Mucosa of rectum (tissue), 2 donors: Measurements from ENCODE around the gene IGSF6.

Experiments used
- H3K27ac ChIP-seq, 2 donors: one replicate each; pipeline ENCODE4 v1.7.0; 2013; ENCODE audit warnings: inconsistent platforms in 2 of 2, low read depth in 2 of 2, low read length in 2 of 2
- H3K27me3 ChIP-seq, 2 donors: one replicate each; pipeline ENCODE4 v1.7.0; 2013; ENCODE audit warnings: low read length in 2 of 2; ENCODE audit not compliant: control insufficient read depth in 2 of 2, insufficient read depth in 2 of 2
- H3K36me3 ChIP-seq, 2 donors: one replicate each; pipeline ENCODE4 v1.7.0; 2013; ENCODE audit warnings: low read length in 2 of 2; ENCODE audit not compliant: control insufficient read depth in 2 of 2, insufficient read depth in 2 of 2
- H3K4me1 ChIP-seq, 2 donors: one replicate each; pipeline ENCODE4 v1.7.0; 2013; ENCODE audit warnings: low read length in 2 of 2, mild to moderate bottlenecking in 1 of 2; ENCODE audit not compliant: control insufficient read depth in 2 of 2, insufficient read depth in 2 of 2
- H3K4me3 ChIP-seq, 2 donors: one replicate each; pipeline ENCODE4 v1.7.0; 2013; ENCODE audit warnings: low read length in 2 of 2
- H3K9ac ChIP-seq, 2 donors: one replicate each; pipeline ENCODE4 v1.7.0; 2013; ENCODE audit warnings: low read length in 2 of 2, low read depth in 1 of 2, mild to moderate bottlenecking in 1 of 2
- H3K9me3 ChIP-seq, 2 donors: one replicate each; pipeline ENCODE4 v1.7.0; 2013; ENCODE audit warnings: low read length in 2 of 2; ENCODE audit not compliant: control insufficient read depth in 2 of 2
- donor health status: healthy.
- donor health status: Normal muscosa, but diverticular disease.

Gene IGSF6

GRCh38 chr16:21618281-21618680 lies 34.1 kb downstream of the IGSF6 start:
- H3K27me3 ChIP-seq, result no peaks in the 10 kb centered on the region
- no peaks in the 10 kb centered on the region for H3K4me1 ChIP-seq
- no peak overlapping the region for H3K9ac ChIP-seq
- no peak overlapping the region for H3K27ac ChIP-seq
- H3K36me3 ChIP-seq, result peaks cover 2 to 3% of the 10 kb centered on the region in 2 donors
- H3K9me3 ChIP-seq, result no peaks in the 10 kb centered on the region
- no peak overlapping the region for H3K4me3 ChIP-seq

DNA sequence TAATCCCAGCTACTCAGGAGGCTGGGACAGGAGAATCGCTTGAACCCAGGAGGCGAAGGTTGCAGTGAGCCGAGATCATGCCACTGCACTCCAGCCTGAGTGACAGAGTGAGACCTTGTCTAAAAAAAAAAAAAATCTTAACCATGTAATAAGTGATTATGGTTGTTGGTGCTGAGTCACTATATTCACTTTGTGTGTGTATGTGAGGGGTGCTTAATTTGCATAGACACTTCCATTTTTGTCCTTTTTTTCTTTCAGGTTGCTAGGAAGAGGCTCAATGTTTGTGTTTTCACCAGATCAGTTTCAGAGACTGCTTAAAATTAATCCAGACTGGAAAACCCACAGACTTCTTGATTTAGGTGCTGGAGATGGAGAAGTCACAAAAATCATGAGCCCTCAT lies 34.8 kb downstream of the IGSF6 start:
- Histone ChIP-seq H3K4me1 (no peaks in the 10 kb centered on the region), H3K4me3 (no peak overlapping the region), H3K27ac (no peak overlapping the region), H3K9ac (no peak overlapping the region), H3K36me3 (peaks cover 2 to 3% of the 10 kb centered on the region in 2 donors), H3K9me3 (no peaks in the 10 kb centered on the region), H3K27me3 (no peaks in the 10 kb centered on the region)

DNA sequence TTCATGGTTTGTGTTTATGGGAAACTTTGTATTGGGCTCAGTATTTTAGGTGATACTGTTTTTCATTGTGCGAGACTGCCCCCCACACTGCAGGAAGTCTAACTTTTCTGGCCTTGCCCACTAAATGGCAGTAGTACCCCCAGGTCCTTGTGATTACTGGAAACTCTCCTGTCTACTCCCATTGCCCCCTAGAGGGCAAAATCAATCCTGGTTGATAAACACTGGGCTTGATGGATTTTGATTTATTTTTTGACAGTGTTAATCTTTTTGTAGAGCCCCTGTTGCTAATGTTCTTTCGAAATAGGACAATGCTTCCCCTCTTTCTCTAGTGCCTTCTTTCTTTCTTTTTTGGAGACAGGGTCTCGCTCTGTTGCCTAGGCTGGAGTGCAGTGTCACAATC lies 37.5 kb downstream of the IGSF6 start:
- Histone ChIP-seq H3K9ac (no peak overlapping the region), H3K4me1 (peaks cover 0 to 5% of the 10 kb centered on the region in 2 donors), H3K9me3 (no peaks in the 10 kb centered on the region), H3K27ac (no peak overlapping the region), H3K27me3 (no peaks in the 10 kb centered on the region), H3K4me3 (no peak overlapping the region), H3K36me3 (peaks cover 2 to 3% of the 10 kb centered on the region in 2 donors)

GRCh38 chr16:21613781-21614180 lies 38.6 kb downstream of the IGSF6 start:
- H3K4me3 ChIP-seq, result no peak overlapping the region
- no peaks in the 10 kb centered on the region for H3K9me3 ChIP-seq
- H3K9ac ChIP-seq, result no peak overlapping the region
- H3K36me3 ChIP-seq, result peaks cover 0 to 3% of the 10 kb centered on the region in 2 donors
- H3K27me3 ChIP-seq, result no peaks in the 10 kb centered on the region
- peaks cover 3 to 5% of the 10 kb centered on the region in 2 donors for H3K4me1 ChIP-seq
- no peak overlapping the region for H3K27ac ChIP-seq

DNA sequence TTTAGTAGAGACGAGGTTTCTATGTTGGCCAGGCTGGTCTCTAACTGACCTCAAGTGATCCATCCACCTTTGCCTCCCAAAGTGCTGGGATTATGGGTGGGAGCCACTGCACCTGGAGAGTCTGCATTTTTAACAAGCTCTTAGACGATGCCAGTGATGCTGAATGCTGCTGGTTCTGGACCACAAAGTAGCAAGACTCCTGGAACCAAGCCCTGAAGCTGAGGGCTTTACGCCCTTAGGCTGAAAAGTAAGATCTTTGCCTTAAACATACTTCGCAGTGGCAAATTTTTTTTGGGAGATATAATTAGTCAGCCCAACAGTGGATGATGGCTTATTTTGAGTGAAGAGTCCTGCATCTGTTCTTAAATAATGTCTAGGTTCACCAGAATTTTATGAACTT lies 39.0 kb downstream of the IGSF6 start:
- Histone ChIP-seq H3K4me3 (no peak overlapping the region), H3K27ac (no peak overlapping the region), H3K9ac (no peak overlapping the region), H3K27me3 (no peaks in the 10 kb centered on the region), H3K36me3 (peaks cover 0 to 3% of the 10 kb centered on the region in 2 donors), H3K4me1 (peaks cover 3 to 5% of the 10 kb centered on the region in 2 donors), H3K9me3 (no peaks in the 10 kb centered on the region)

DNA sequence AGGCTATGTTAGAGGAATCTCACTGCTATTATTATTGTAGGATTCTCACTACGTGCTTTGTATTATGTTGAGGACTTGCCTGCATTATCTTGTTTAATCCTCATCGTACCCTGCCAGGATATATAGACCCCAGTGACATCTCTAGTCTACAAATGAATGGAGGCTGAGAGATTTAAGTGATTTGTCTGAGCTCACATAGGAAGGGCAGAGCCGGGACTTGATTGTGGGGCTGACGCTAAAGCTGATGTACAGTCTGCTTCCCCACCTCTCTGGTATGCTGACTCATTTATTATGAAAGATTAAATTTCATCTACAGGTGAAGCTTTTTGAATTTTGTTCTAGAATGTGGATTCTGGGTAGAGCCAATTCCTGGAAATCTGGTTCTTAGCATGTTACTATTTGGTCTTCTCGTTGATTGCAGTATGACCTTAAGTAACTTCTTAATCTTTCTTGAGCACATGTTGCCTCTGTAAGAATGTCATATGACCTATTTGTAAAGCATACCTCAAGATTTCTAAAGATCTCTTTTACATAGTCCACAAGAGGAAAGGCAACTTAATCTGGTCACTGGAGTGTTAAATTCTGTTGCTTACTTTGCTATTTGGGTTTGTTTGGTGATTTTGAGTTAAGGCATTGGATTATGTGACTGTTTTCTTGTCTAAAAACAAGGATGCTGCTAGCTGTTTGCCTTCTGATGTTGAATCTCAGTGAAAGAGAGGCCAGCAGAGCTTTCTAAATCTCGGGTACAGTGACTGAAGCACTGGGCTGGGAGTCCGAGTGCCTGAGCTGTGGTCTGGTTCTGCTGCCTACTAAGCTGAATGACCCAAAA lies 40.6 kb downstream of the IGSF6 start:
- H3K27ac ChIP-seq, result no peak overlapping the region
- H3K9me3 ChIP-seq, result no peaks in the 10 kb centered on the region
- no peak overlapping the region for H3K9ac ChIP-seq
- no peak overlapping the region for H3K4me3 ChIP-seq
- H3K4me1 ChIP-seq, result peaks cover 3 to 5% of the 10 kb centered on the region in 2 donors
- no peaks in the 10 kb centered on the region for H3K27me3 ChIP-seq
- H3K36me3 ChIP-seq, result peaks cover 0 to 3% of the 10 kb centered on the region in 2 donors

GRCh38 chr16:21611198-21611555 lies 41.2 kb downstream of the IGSF6 start:
- Histone ChIP-seq H3K4me1 (peaks cover 5 to 6% of the 10 kb centered on the region in 2 donors), H3K36me3 (peaks cover 0 to 3% of the 10 kb centered on the region in 2 donors), H3K9me3 (no peaks in the 10 kb centered on the region), H3K27me3 (no peaks in the 10 kb centered on the region), H3K9ac (no peak overlapping the region), H3K4me3 (no peak overlapping the region), H3K27ac (no peak overlapping the region)

GRCh38 chr16:21610766-21611165 lies 41.6 kb downstream of the IGSF6 start:
- Histone ChIP-seq H3K4me1 (peaks cover 6 to 7% of the 10 kb centered on the region in 2 donors), H3K27me3 (no peaks in the 10 kb centered on the region), H3K4me3 (no peak overlapping the region), H3K36me3 (peaks cover 0 to 3% of the 10 kb centered on the region in 2 donors), H3K27ac (no peak overlapping the region), H3K9ac (no peak overlapping the region), H3K9me3 (no peaks in the 10 kb centered on the region)

DNA sequence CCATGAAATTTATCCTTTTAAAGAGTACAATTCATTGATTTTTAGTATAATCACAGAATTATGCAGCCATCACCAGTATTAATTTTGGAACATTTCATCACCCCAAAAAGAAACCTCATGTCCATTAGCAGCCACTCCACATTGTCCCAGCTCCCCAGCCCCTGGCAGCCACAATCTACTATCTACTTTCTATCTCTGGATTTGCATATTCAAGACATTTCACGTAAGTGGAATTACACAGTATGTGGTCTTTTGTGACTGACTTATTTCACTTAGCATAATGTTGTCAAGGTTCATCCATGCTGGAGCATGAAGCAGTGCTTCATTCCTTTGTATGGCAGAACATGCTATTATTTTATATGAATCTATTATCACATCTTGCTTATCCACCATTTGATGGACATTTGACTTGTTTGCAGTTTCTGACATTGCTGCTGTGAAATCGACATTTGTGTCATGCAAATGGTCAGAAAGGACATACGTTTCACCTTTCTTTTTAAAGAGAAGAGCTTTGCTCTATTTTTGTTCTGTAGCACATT lies 42.3 kb downstream of the IGSF6 start:
- Histone ChIP-seq H3K9me3 (no peaks in the 10 kb centered on the region), H3K9ac (no peak overlapping the region), H3K27ac (no peak overlapping the region), H3K4me3 (no peak overlapping the region), H3K36me3 (peaks cover 0 to 3% of the 10 kb centered on the region in 2 donors), H3K4me1 (peaks cover 11% of the 10 kb centered on the region in 2 donors), H3K27me3 (no peaks in the 10 kb centered on the region)

DNA sequence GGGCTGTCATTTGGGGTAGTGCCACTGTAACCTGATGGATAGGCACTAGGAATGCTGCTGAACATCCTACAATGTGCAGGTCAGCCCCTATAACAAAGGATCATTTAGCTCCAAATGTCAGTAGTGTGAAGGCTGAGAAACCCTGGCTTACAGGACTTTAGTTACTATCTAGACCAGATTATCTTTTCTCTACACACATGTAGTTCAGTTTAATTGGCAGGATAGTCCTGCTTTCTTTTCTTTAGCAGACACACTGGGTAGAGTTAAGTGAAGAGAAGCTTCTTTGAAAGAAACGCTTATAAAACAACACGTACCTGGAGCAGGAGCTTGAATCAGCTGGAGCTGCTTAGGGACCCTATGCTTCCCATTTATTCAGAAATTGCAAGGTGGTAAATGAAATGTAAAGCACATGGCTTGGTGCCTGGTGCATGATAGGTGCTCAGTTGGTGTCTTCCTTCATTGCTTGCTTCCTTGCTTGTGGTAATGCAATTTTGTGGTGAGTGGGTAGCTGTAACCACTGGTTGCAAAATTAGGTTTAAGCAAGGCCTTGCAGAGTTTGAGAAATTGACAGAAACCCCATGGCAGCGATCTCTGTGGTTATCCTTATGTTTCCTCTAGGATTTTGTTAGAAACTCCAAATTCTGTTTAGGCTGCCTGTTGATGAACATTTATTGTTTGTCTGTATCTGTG lies 43.6 kb downstream of the IGSF6 start:
- Histone ChIP-seq H3K9ac (no peak overlapping the region), H3K9me3 (no peaks in the 10 kb centered on the region)

More for the DNA sequence above, 43.6 kb downstream of the IGSF6 start:
- H3K36me3 ChIP-seq, result no peaks in the 10 kb centered on the region
- H3K27me3 ChIP-seq, result no peaks in the 10 kb centered on the region
- H3K4me3 ChIP-seq, result no peak overlapping the region
- peaks cover 11 to 16% of the 10 kb centered on the region in 2 donors for H3K4me1 ChIP-seq
- no peak overlapping the region for H3K27ac ChIP-seq
